K562 (cell line): ENCODE results near the gene MALAT1. TPM values are rescaled to one million over a fixed set of nuclear protein-coding genes. Genes with fewer than 3 reads are reported as not detected.

Experiments
- ADNP ChIP-seq: fragments of 200-800 bp; sonication (Bioruptor generic); IDR thresholded peaks from 2 replicates; pipeline ENCODE4 v1.6.1; 2016; ENCODE audit warnings: missing genetic modification characterization, missing compliant biosample characterization
- CLOCK ChIP-seq: fragments of 250-450 bp; sonication (Bioruptor Pico); IDR thresholded peaks from 2 replicates; pipeline ENCODE4 v1.4.0; 2020; ENCODE audit warnings: mild to moderate bottlenecking, moderate library complexity, borderline replicate concordance
- GABPA ChIP-seq: fragments of 200-800 bp; sonication (Bioruptor generic); conservative IDR thresholded peaks from 2 replicates; pipeline ENCODE4 v1.6.1; 2016; ENCODE audit warnings: low read depth, missing genetic modification characterization, missing compliant biosample characterization
- JUN ChIP-seq, 2 experiments: sonication (generic) in 1 of 2; formaldehyde crosslinking in 1 of 2; IDR thresholded peaks; 2 replicates each; pipeline versions ENCODE4 v1.6.1 to v1.8.0; 2012 to 2022; ENCODE audit warnings: borderline replicate concordance in 2 of 2, mild to moderate bottlenecking in 2 of 2, improper control_type of control experiment in 1 of 2, low read depth in 1 of 2, low read length in 1 of 2, missing genetic modification reagents in 1 of 2
- MBD2 ChIP-seq: sonication (generic); IDR thresholded peaks from 2 replicates; pipeline ENCODE4 v1.6.1; 2016; ENCODE audit warnings: low read depth, borderline replicate concordance
- MED1 ChIP-seq: sonication (generic); formaldehyde crosslinking; IDR thresholded peaks from 2 replicates; pipeline ENCODE4 v1.8.1; 2023; ENCODE audit warnings: missing genetic modification reagents, borderline replicate concordance
- NBN ChIP-seq: fragments of 450-650 bp; IDR thresholded peaks from 2 replicates; pipeline ENCODE4 v1.6.1; 2016; ENCODE audit warnings: low read depth, mild to moderate bottlenecking
- NFIC ChIP-seq: fragments of 450-650 bp; IDR thresholded peaks from 2 replicates; pipeline ENCODE4 v1.6.1; 2017; ENCODE audit warnings: mild to moderate bottlenecking, inconsistent platforms
- NR4A1 ChIP-seq, 2 experiments: fragments of 250-450 bp in 1 of 2; fragments of 450-650 bp in 1 of 2; sonication (Bioruptor Pico) in 1 of 2; IDR thresholded peaks; 2 replicates each; pipeline versions ENCODE4 v1.4.0 to v1.6.1; 2016 to 2020; ENCODE audit warnings: mild to moderate bottlenecking in 2 of 2, missing compliant biosample characterization in 1 of 2, missing genetic modification characterization in 1 of 2, moderate library complexity in 1 of 2
- RAD51 ChIP-seq: fragments of 450-650 bp; IDR thresholded peaks from 2 replicates; pipeline ENCODE4 v1.7.1; 2016; ENCODE audit warnings: low read depth, mild to moderate bottlenecking, borderline replicate concordance
- RUNX1 ChIP-seq: sonication (generic); IDR thresholded peaks from 2 replicates; pipeline ENCODE4 v1.6.1; 2016; ENCODE audit warnings: antibody characterized with exemption, low read depth
- SMAD2 ChIP-seq: fragments of 150-350 bp; IDR thresholded peaks from 2 replicates; pipeline ENCODE4 v1.6.1; 2014; ENCODE audit warnings: low read depth, mild to moderate bottlenecking, low read length
- TRIM24 ChIP-seq, 2 experiments: fragments of 450-650 bp; IDR thresholded peaks; 2 replicates each; pipeline ENCODE4 v1.6.1; 2016
- ZNF197 ChIP-seq: fragments of 200-800 bp; sonication (Bioruptor generic); IDR thresholded peaks from 2 replicates; pipeline ENCODE4 v1.6.1; 2016; ENCODE audit warnings: low read depth, missing genetic modification characterization, missing compliant biosample characterization
- ZNF407 ChIP-seq: fragments of 450-650 bp; IDR thresholded peaks from 2 replicates; pipeline ENCODE4 v1.6.1; 2016; ENCODE audit warnings: low read depth
- ZNF57 ChIP-seq: fragments of 450-650 bp; formaldehyde crosslinking; IDR thresholded peaks from 2 replicates; pipeline ENCODE4 v1.4.0; 2020; ENCODE audit warnings: mild to moderate bottlenecking, moderate library complexity
- ZNF586 ChIP-seq: fragments of 450-650 bp; formaldehyde crosslinking; conservative IDR thresholded peaks from 2 replicates; pipeline ENCODE4 v1.4.0; 2020; ENCODE audit warnings: mild to moderate bottlenecking, moderate library complexity
- polyA plus RNA-seq, 8 experiments: library from polyadenylated mRNA; depleted of rRNA in 4 of 8; stranded (reverse) in 5 of 8; unstranded in 3 of 8; fragments of >200 nt; fragmentation: Nextera tagmentation in 2 of 8; fragmentation: Illumina TruSeq in 1 of 8; extraction: Ambion mirVana in 2 of 8; extraction: Trizol in 1 of 8; gene quantifications; 2 replicates each; pipeline versions ENCODE4 v1.2.1 to v1.2.3, GENCODE V29; 2011 to 2014; ENCODE audit warnings: inconsistent platforms in 1 of 8, missing spikeins in 1 of 8
- total RNA-seq, 7 experiments: library from RNA; depleted of rRNA in 6 of 7; stranded (reverse); fragments of >200 nt in 6 of 7; fragmentation: Illumina TruSeq in 2 of 7; extraction: Trizol in 2 of 7; gene quantifications; 2 replicates each; pipeline versions ENCODE4 v1.2.1 to v1.2.3, GENCODE V29; 2011 to 2021; ENCODE audit warnings: low replicate concordance in 1 of 7

The MALAT1 gene
- total and polyA plus RNA-seq, 9 of the 15 experiments (the other 6 are each of a cell fraction or from before 2014, with no cell fraction given): 363 to 8,715 (median 2,351) TPM

- TF ChIP-seq ZNF407: no peak
- no peak for TF ChIP-seq ZNF197 (CRISPR knock-in tag)
- TF ChIP-seq NR4A1 (CRISPR knock-in tag; IDR thresholded peaks at IDR 0.05): no peak
- no peak for TF ChIP-seq NR4A1 (tag; IDR thresholded peaks at IDR 0.05)
- TF ChIP-seq TRIM24 (IDR thresholded peaks at IDR 0.05): no peak
- TF ChIP-seq ZNF586 (CRISPR knock-in tag): 0 out of 2 replicates have a peak, but pooled peaks have one; percentile 61
- TF ChIP-seq SMAD2: no peak
- no peak for TF ChIP-seq ADNP (tag)
- no peak for TF ChIP-seq GABPA
- no peak; the same call in none of the 2 replicates for TF ChIP-seq NFIC
- TF ChIP-seq RUNX1: no peak
- peak; percentile 54; the same call in 1 of the 2 replicates for TF ChIP-seq ZNF57 (CRISPR knock-in tag)
- no peak for TF ChIP-seq RAD51
- no peak for TF ChIP-seq MED1
- TF ChIP-seq MBD2: no peak
- TF ChIP-seq NBN: no peak
- TF ChIP-seq CLOCK (CRISPR knock-in tag): no peak
- no peak for TF ChIP-seq JUN (IDR thresholded peaks at IDR 0.05; ENCODE audit: borderline replicate concordance, low read depth, low read length)
- no peak for TF ChIP-seq JUN (CRISPR knock-in tag; IDR thresholded peaks at IDR 0.05; ENCODE audit: borderline replicate concordance)
Measured at GRCh38 chr11:65505466-65506289, 6.8 kb downstream of the MALAT1 start (continued).
